Neural cell (in vitro differentiated cells): ENCODE data around the gene POLE.

Experiments
- CTCF ChIP-seq: fragments of 450-650 bp; IDR thresholded peaks from 2 replicates; pipeline ENCODE4 v1.5.1; 2014; ENCODE audit warnings: antibody characterized with exemption, mild to moderate bottlenecking, moderate library complexity; ENCODE audit not compliant: poor library complexity, severe bottlenecking
- EZH2 ChIP-seq: fragments of 200-600, 300-800 bp; shearing (Covaris generic), sonication (generic); IDR thresholded peaks from 2 replicates; pipeline ENCODE4 v1.6.1; 2014; ENCODE audit warnings: antibody characterized with exemption, low read length, borderline replicate concordance, mild to moderate bottlenecking; ENCODE audit not compliant: insufficient read depth, poor library complexity, severe bottlenecking

- TF ChIP-seq EZH2, result no peak
- TF ChIP-seq CTCF, result no peak
These were observed 84.4 kb downstream of the POLE start for GRCh38 chr12:132602572-132603239.
